ENCODE measurements around the gene STARD7.
A peak's percentile ranks its signal among the peaks of the same experiment; 100 is the strongest.
"Not testable (repeated sequence)": the region's sequence is repeated elsewhere in the genome, so short reads cannot be mapped to it uniquely, and the experiment has no call there.

STARD7 gene

GRCh38 chr2:96233436-96233835 lies 24.8 kb upstream of the STARD7 start:
- peak; percentile 21 for DNase-seq

DNA sequence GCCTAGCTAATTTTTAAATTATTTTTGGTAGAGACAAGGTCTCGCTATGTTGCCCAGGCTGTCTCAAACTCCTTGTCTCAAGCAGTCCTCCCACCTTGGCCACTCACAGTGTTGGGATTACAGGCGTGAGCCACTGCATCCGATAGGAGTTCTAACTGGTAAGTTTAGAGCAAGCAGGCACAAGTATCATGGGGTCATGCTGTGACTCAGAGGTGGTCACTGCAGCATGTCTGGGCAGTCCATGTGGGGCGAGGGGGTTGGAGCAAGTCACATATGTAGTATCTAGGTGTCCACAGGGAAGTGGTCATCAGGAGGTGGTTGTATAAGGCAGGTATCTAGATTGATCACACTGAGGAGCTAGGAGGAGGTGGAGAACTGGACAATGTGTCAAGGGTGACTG lies 22.7 kb upstream of the STARD7 start:
- no peak for DNase-seq

GRCh38 chr2:96225016-96225533 lies 16.4 kb upstream of the STARD7 start:
- peak; percentile 97 for DNase-seq

DNA sequence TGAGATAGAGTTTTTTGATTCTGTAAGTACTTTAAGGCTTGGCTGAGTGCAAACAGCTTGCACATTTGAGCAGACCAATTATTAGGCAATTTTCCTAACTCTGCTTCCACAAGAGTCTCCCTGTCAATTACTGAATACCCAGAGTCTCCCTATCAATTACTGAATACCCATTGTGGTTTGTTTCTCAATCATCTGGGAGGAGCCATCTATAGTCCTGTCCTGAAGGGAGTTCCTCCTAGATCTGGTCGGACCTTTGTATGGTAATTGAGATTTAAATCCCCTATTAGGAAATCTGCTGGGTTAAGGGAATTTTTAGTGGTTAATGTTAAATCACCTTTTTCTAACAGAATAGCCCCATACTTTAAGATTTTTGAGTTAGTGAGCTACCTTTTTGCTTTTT lies 12.5 kb upstream of the STARD7 start:
- peak; percentile 48 for DNase-seq

GRCh38 chr2:96219959-96220358 lies 11.3 kb upstream of the STARD7 start:
- DNase-seq = not testable (repeated sequence)

DNA sequence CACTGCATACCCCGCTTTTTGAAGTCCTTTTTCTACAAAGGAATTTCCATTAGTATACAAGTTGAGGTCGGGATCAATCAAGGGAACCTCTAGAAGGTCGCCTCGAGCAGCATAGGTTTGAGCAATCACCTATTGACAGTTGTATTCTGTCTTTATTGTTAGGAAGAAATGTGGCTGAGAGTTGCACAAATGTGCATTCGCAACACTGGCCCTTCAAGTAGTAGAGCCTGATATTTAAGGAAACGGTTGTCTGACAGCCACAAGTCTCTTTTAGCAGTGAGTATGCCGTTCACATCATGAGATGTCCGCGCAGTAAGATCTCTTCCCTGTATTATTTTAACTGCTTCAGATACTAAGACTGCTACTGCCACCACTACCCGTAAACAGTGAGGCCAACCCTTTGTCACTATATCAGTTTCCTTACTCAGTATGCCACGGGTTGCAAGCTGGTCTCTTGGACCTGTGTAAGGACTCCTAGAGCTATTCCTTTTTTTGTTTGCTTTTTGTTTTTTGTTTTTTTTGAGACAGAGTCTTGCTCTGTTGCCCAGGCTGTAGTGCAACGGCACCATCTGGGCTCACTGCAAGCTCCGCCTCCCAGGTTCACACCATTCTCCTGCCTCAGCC lies 10.0 kb upstream of the STARD7 start:
- DNase-seq = no peak

- no peak for DNase-seq
Measured at GRCh38 chr2:96214554-96214953, 5.9 kb upstream of the STARD7 start.

DNA sequence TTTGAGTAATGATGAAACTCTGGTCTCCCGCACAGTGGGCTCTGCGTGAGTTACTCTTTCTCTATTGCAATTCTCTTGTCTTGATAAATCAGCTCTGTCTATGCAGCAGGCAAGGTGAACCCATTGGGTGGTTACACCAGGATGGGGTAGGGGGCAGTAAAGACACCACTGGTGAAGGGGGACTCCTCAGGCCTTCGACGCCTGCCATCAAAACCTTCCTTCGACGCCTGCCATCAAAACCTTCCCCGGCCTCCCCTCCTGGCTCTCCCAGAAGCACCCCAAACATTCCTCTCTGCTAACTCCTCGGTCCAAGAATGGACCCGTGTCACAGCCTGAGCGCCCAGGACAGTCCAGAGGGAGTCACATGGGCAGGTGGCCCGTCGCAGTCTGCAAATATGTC lies 4.8 kb upstream of the STARD7 start:
- no peak for DNase-seq

- no peak for DNase-seq
Measured at GRCh38 chr2:96212339-96212738, 3.7 kb upstream of the STARD7 start.

DNA sequence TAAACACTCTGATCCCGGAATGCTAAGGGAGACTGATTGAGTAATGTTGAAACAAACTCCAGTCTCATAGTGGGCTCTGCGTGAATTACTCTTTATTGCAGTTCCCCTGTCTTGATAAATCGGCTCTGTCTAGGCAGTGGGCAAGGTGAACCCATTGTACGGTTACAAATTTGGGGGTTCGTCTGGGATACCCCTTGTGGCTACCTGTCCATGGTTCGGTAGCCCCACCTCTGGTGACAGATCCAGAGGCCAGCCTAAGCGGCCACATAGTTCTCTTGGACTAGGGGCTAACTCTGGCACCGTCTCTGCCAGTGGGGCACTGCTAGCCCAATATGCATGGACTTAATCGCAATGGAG lies 1.1 kb upstream of the STARD7 start:
- no peak for DNase-seq

GRCh38 chr2:96209011-96209728 lies 543 bp upstream of the STARD7 start:
- peak; percentile 62 for DNase-seq

DNA sequence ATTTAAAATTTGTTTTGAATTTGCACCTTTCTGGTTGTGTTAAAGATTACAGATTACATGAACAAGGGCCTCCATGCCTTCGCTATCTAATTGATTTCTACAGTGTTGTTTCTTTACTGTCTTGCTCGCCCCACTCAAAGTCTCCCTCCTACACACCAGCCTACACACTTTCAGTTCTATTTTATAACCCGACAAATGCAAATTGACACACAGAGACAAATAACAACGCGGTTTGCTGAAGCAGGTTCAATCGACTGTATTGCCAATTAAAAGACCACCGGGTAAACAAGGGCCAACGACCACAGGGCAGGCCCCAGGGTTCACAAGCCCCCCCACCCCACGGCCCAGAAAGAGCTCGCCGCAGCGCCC lies 869 bp downstream of the STARD7 start:
- peak; percentile 61 for DNase-seq

GRCh38 chr2:96207073-96207773 lies 1.4 kb downstream of the STARD7 start:
- no peak for DNase-seq

- peak; percentile 18 for DNase-seq
Measured at GRCh38 chr2:96205888-96206287, 2.7 kb downstream of the STARD7 start.

DNA sequence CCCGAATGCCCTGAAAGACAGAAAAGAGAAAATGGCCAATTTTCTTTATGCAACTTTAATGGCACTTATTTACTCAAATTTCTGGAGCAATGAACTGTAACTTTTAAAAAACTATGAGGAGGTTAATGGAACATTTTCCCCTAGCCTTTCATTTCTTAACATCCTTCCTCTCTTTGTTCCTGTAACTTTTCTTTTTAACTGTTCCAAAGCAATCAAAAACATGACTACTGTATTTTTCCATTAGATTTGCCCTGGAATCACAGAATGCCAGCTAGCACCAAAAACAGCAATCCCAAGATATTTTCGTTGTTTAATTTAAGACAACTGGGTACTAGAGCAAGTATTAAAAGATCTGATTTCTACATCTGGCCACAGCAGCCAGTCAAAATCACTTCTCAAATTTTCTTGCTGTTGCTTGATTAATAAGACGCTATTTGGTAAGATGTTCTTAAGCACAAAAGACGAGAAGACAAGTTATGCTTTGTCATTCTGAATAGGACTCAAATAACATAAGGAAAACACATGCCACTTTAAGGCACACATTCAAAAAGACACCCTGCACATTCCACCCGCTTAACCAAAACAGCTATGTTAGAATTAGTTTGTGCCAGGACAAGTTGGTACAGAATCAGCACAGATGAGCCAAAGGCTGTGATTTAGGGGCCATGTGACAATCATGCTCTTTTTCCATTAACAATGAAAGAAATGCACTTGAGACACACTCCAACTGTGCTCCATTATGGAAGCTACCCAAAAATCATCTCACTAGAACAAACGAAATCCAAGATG lies 3.6 kb downstream of the STARD7 start:
- no peak for DNase-seq

GRCh38 chr2:96203130-96204028 lies 5.2 kb downstream of the STARD7 start:
- peak; percentile 17 for DNase-seq

DNA sequence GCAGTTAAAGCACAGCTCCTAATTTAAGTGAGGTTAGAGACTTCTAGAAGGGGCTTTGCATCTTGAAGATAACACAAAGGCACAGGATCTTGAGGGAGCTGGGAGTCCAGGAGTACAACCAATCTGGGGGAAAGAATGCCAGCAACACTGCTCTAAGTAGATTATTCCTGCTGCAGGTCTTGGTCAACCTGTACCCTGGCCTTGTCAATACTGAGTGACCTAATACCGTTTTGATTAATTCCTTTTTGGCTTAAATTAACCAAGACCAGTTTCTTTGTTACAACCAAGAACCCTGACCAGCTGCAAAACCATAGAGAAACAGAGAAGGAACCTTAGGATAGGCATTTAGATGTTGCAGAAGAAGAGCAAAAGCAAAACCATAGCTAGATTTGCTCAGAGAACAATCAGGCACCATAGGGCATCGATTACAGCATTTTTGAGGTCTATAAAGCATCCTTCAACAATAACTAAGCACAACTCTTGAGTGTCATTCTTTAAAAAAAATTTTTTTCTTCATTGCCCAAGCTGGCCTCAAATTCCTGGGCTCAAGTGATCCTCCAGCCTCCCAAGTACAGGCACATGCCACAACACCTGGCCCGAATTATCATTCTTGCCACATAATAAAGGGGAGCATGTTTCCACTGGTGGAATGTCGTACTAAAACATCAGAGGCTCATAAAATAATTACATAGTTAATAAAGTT lies 6.3 kb downstream of the STARD7 start:
- DNase-seq = no peak

DNA sequence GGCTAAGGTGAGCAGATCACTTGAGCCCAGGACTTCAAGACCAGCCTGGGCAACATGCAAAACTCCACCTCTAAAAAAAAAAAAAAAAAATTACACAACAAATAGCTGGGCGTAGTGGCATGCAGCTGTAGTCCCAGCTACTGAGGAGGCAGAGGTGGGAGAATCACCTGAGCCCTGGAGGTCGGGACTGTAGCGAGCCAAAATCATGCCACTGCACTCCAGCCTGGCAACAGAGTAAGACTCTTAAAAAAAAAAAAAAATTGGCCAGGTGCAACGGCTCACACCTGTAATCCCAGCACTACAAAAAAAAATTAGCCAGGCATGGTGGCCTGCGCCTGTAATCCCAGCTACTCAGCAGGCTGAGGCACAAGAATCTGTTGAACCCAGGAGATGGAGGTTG lies 7.3 kb downstream of the STARD7 start:
- DNase-seq = no peak

DNA sequence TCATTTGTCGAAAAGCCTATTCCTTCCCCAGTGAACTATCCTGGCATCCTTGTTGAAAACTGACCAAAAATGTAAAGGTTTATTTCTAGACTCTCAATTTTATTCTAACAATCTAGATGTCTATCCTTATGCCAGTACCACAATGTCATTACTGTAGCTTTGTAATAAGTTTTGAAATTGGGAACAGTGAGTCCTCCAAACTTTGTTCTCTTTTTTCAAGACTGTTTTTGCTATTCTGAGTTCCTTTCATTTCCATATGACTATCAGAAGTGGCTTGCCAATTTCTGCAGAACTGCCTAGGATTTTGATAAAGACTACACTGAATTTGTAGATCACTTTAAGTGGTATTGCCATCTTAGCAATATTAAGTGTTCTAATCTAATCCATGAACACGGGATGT lies 9.7 kb downstream of the STARD7 start:
- no peak for DNase-seq

DNA sequence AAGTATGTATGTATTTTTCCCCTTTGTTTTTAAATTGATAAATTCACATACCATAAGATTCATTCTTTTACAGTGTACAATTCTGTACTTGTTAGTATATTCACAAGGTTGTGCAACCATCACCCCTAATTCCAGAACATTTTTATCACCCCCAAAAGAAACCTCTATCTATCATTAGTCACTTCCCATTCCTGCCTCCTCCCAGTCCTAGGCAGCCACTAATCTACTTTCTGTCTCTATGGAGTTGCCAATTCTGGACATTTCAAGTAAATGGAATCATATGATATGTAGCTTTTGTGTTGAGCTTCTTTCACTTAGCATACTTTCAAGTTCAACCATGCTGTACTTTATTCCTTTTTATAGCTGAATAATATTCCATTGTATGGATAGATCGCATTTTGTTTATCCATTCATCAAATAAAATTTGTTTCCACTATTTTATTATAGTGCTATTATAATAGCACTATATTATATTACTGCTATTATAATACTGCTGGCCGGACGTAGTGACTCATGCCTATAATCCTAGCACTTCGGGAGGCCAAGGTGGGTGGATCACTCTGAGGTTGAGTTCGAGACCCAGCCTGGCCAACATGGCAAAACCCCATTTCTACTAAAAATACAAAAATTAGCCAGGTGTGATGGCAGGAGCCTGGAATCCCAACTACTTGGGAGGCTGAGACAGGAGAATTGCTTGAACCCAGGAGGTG lies 10.9 kb downstream of the STARD7 start:
- DNase-seq = no peak

All from OCI-M1 (cell line).